ENCODE data around the gene USF3. TPM values are rescaled to one million over a fixed set of nuclear protein-coding genes. Genes with fewer than 3 reads are reported as not detected.
A peak's percentile ranks its signal among the peaks of the same experiment; 100 is the strongest.

Gene USF3
- total and polyA plus RNA-seq, 2 of the 8 experiments (the other 6 are each of a cell fraction or from before 2014, with no cell fraction given): 9.6 to 18.5 TPM

- H3K23ac ChIP-seq (ENCODE audit: insufficient read length): no peak overlapping the region
- POLR2A ChIA-PET (ENCODE audit: partially characterized antibody): interaction anchor here (0.7 to 2.1 kb wide), 4 partner anchors 9 to 165 kb away, joined by 3 to 14 read pairs (median 3); partner anchors contain the start of gene NAA50
- WGBS, 2 experiments (ENCODE audit: extremely low coverage in 1 of 2, insufficient coverage in 1 of 2, insufficient read length in 1 of 2, insufficient replicate concordance in 2 of 2, low coverage in 1 of 2, low lambda C conversion rate in 2 of 2, missing lambda C conversion rate in 1 of 2): 77% methylated on average over 3 of the region's 3 CpGs; no CpG with 5 or more reads in 1 of the 2 experiments
- no peak for DNase-seq (ENCODE audit: low read depth in 1 of 2, low spot score in 2 of 2)
- CTCF ChIA-PET (ENCODE audit: partially characterized antibody): interaction anchor here (0.6 to 3.3 kb wide), 23 partner anchors 8 to 418 kb away, joined by 3 to 34 read pairs (median 4); partner anchors contain the start of genes ATP6V1A and NAA50
- no peak overlapping the region for H2AFZ ChIP-seq (ENCODE audit: low read length)
- no peak overlapping the region for H4K8ac ChIP-seq (ENCODE audit: extremely low read depth, insufficient read depth, low read length)
- H3K79me2 ChIP-seq (ENCODE audit: control insufficient read depth in 1 of 2, insufficient read depth in 2 of 2, low read length in 2 of 2): peaks cover 27 to 100% of the 10 kb centered on the region in 2 experiments
- H3K27me3 ChIP-seq (replicated peaks in 1 of 4; ENCODE audit: control insufficient read depth in 3 of 4, extremely low read depth in 1 of 4, insufficient read depth in 3 of 4, low read length in 3 of 4): no peaks in the 10 kb centered on the region
- no peak overlapping the region for H2BK120ac ChIP-seq (replicated peaks; ENCODE audit: low read depth, low read length)
- H3K18ac ChIP-seq (ENCODE audit: extremely low read depth, low read length): no peak overlapping the region
- no peak overlapping the region for H2AK5ac ChIP-seq (ENCODE audit: low read depth, low read length)
- no peak overlapping the region for H2BK15ac ChIP-seq (ENCODE audit: low read length)
- no peak overlapping the region for H3K27ac ChIP-seq (ENCODE audit: low read depth, low read length)
- peak; percentile 78 for FAIRE-seq
- no peak overlapping the region for H3K14ac ChIP-seq (ENCODE audit: insufficient read length)
- peaks cover 14 to 29% of the 10 kb centered on the region in 2 experiments for H4K20me1 ChIP-seq (replicated peaks in 1 of 2; ENCODE audit: control insufficient read depth in 1 of 2, insufficient read depth in 2 of 2, low read length in 2 of 2)
- peak overlapping the region in 1 of 2 experiments; percentile 12; a peak in 1 of 4 replicates for H3K4me2 ChIP-seq (ENCODE audit: insufficient read depth in 1 of 2, low read depth in 2 of 2, low read length in 2 of 2)
- no peak overlapping the region for H3K9ac ChIP-seq (replicated peaks in 1 of 4; ENCODE audit: extremely low read depth in 1 of 4, low read depth in 3 of 4, low read length in 3 of 4)
- no peak overlapping the region for H3K4me3 ChIP-seq (ENCODE audit: extremely low read depth in 1 of 4, insufficient read depth in 2 of 4, low read depth in 3 of 4, low read length in 4 of 4)
- H4K5ac ChIP-seq (ENCODE audit: insufficient read length, low read depth, low read length): no peak overlapping the region
- H3K23me2 ChIP-seq (ENCODE audit: low read depth, low read length): no peaks in the 10 kb centered on the region
- no peaks in the 10 kb centered on the region for H3K9me3 ChIP-seq (ENCODE audit: insufficient read depth in 2 of 2, low read depth in 1 of 2, low read length in 1 of 2)
- TF ChIP-seq, protein P1, sequence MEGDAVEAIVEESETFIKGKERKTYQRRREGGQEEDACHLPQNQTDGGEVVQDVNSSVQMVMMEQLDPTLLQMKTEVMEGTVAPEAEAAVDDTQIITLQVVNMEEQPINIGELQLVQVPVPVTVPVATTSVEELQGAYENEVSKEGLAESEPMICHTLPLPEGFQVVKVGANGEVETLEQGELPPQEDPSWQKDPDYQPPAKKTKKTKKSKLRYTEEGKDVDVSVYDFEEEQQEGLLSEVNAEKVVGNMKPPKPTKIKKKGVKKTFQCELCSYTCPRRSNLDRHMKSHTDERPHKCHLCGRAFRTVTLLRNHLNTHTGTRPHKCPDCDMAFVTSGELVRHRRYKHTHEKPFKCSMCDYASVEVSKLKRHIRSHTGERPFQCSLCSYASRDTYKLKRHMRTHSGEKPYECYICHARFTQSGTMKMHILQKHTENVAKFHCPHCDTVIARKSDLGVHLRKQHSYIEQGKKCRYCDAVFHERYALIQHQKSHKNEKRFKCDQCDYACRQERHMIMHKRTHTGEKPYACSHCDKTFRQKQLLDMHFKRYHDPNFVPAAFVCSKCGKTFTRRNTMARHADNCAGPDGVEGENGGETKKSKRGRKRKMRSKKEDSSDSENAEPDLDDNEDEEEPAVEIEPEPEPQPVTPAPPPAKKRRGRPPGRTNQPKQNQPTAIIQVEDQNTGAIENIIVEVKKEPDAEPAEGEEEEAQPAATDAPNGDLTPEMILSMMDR (IDR thresholded peaks at IDR 0.05; ENCODE audit: control extremely low read depth in 1 of 3, insufficient read depth in 1 of 3, low read depth in 1 of 3, low read length in 3 of 3): peak in 2 of 3 experiments; percentile 36 to 50; a peak in 2 of 4 replicates
- no peak for TF ChIP-seq SP4 (IDR thresholded peaks at IDR 0.05; ENCODE audit: low read length)
- no peak for TF ChIP-seq MAX (IDR thresholded peaks at IDR 0.05)
- no peak for TF ChIP-seq SIRT6 (IDR thresholded peaks at IDR 0.05; ENCODE audit: low read length)
- no peak for TF ChIP-seq NRF1 (IDR thresholded peaks at IDR 0.05; ENCODE audit: low read depth, low read length)
- no peak for TF ChIP-seq ASH2L (IDR thresholded peaks at IDR 0.05; ENCODE audit: low read length)
- TF ChIP-seq SIX5 (IDR thresholded peaks at IDR 0.05; ENCODE audit: low read depth, low read length): no peak
- peak; percentile 73 to 74 for TF ChIP-seq RAD21 (IDR thresholded peaks at IDR 0.05 in 1 of 2, conservative IDR thresholded peaks at IDR 0.05 in 1 of 2; ENCODE audit: low read depth in 2 of 2, low read length in 2 of 2)
- H4K91ac ChIP-seq (replicated peaks; ENCODE audit: insufficient read length, low read length): no peak overlapping the region
- no peak overlapping the region for H2BK5ac ChIP-seq (ENCODE audit: low read depth, low read length)
- peaks cover 0 to 5% (median 0%) of the 10 kb centered on the region in 4 experiments; a peak in 3 of 7 replicates for H3K4me1 ChIP-seq (replicated peaks in 1 of 4; ENCODE audit: control insufficient read depth in 3 of 4, insufficient read depth in 4 of 4, low read length in 3 of 4)
- H3K36me3 ChIP-seq (ENCODE audit: control insufficient read depth in 2 of 4, insufficient read depth in 4 of 4, low read length in 3 of 4): no peaks in the 10 kb centered on the region
- H3K79me1 ChIP-seq (ENCODE audit: low read depth, low read length): no peaks in the 10 kb centered on the region; the same call in 1 of the 2 replicates
- H3K56ac ChIP-seq (replicated peaks; ENCODE audit: insufficient read length, low read depth, low read length): no peak overlapping the region
- H3K4ac ChIP-seq (replicated peaks; ENCODE audit: insufficient read length, low read depth, low read length): no peak overlapping the region
- no peak overlapping the region for H2BK12ac ChIP-seq (ENCODE audit: low read depth, low read length)
- H2BK20ac ChIP-seq (ENCODE audit: low read length): no peak overlapping the region
Measured at GRCh38 chr3:113736548-113737089, 40.2 kb upstream of the USF3 start.

All from H1 (cell line).